Spleen (tissue), 11 donors: ENCODE data around the gene CUX1. TPM values are rescaled to one million over a fixed set of nuclear protein-coding genes. Genes with fewer than 3 reads are reported as not detected.

Experiments
- DNase-seq: peaks from one replicate; pipeline ENCODE4 v3.0.0-alpha.2; 2020
- H3K27ac ChIP-seq, 8 donors: fragments of 200-600 bp; sonication (generic) in 7 of 8; 1 replicate in 4 of 8; 2 replicates in 4 of 8; pipeline versions ENCODE4 v1.5.0 to v1.8.0; 2016 to 2021; ENCODE audit warnings: inconsistent platforms in 4 of 8, mild to moderate bottlenecking in 4 of 8, moderate library complexity in 1 of 8
- H3K27me3 ChIP-seq, 7 donors: fragments of 200-600 bp; sonication (generic) in 6 of 7; replicated peaks in 1 of 7; 1 replicate in 4 of 7; 2 replicates in 3 of 7; pipeline versions ENCODE4 v1.5.0 to v1.8.0; 2016 to 2021; ENCODE audit warnings: inconsistent platforms in 3 of 7, mild to moderate bottlenecking in 1 of 7
- H3K36me3 ChIP-seq, 6 donors: fragments of 200-600 bp; sonication (generic) in 5 of 6; 1 replicate in 4 of 6; 2 replicates in 2 of 6; pipeline versions ENCODE4 v1.5.0 to v1.8.0; 2016 to 2021; ENCODE audit warnings: inconsistent platforms in 2 of 6
- H3K4me1 ChIP-seq, 6 donors: fragments of 200-600 bp; sonication (generic) in 5 of 6; 1 replicate in 3 of 6; 2 replicates in 3 of 6; pipeline versions ENCODE4 v1.5.0 to v1.8.0; 2016 to 2021; ENCODE audit warnings: inconsistent platforms in 3 of 6
- H3K4me3 ChIP-seq, 8 donors: fragments of 200-600 bp; sonication (generic) in 7 of 8; 1 replicate in 4 of 8; 2 replicates in 4 of 8; pipeline versions ENCODE4 v1.5.0 to v1.8.0; 2016 to 2021; ENCODE audit warnings: inconsistent platforms in 4 of 8, mild to moderate bottlenecking in 4 of 8, moderate library complexity in 2 of 8
- H3K9me3 ChIP-seq, 8 donors: fragments of 200-600 bp; sonication (generic) in 7 of 8; 1 replicate in 4 of 8; 2 replicates in 4 of 8; pipeline versions ENCODE4 v1.5.0 to v1.8.0; 2016 to 2021; ENCODE audit warnings: inconsistent platforms in 4 of 8
- CTCF ChIP-seq, 11 experiments: fragments of 200-600 bp in 7 of 11; fragments of 450-650 bp in 4 of 11; sonication (generic) in 4 of 11; IDR thresholded peaks in 8 of 11; conservative IDR thresholded peaks in 3 of 11; 1 replicate in 7 of 11; 2 replicates in 4 of 11; pipeline versions ENCODE4 v1.4.0 to v1.8.0; 2016 to 2021; ENCODE audit warnings: antibody characterized with exemption in 11 of 11, inconsistent platforms in 4 of 11, mild to moderate bottlenecking in 1 of 11
- POLR2A ChIP-seq, 3 donors: fragments of 450-650 bp; IDR thresholded peaks; one replicate each; pipeline ENCODE4 v1.5.1; 2017; ENCODE audit warnings: antibody characterized with exemption in 3 of 3, mild to moderate bottlenecking in 1 of 3
- POLR2AphosphoS5 ChIP-seq, 3 donors: sonication (generic); formaldehyde crosslinking; IDR thresholded peaks; one replicate each; pipeline ENCODE4 v1.5.1; 2017; ENCODE audit warnings: antibody characterized with exemption in 3 of 3
- WGBS, 5 donors: extraction: QIAGEN DNeasy Blood & Tissue Kit in 3 of 5; methylation state at CpG; one replicate each; pipeline versions ENCODE4 v1.1.5 to v1.1.7; 2013 to 2018; 5-methylcytosine and 5-hydroxymethylcytosine counted together
- intact Hi-C: fragments of 100-400 bp; cut with DNase I; formaldehyde crosslinking; loops from one replicate; pipeline ENCODE4 v1.15.0; 2023; ENCODE audit warnings: low total_unique reads
- polyA plus RNA-seq, 3 donors: library from polyadenylated mRNA; stranded (reverse); fragments of 200-250 nt; gene quantifications; one replicate each; pipeline ENCODE4 v1.2.1, GENCODE V29; 2013
- total RNA-seq, 7 donors: library from RNA; depleted of rRNA in 3 of 7; stranded (reverse); fragments of >200 nt in 3 of 7; fragmentation: NEBNext Ultra II Directional in 4 of 7; extraction: Animal tissue kit (Norgen Biotek cat#: 25700) in 4 of 7; gene quantifications; one replicate each; pipeline versions ENCODE4 v1.1.0 to v1.2.1, GENCODE V29; 2016 to 2021
- donor health status: healthy with polysubstance abuse.
- donor health status: DM: no; HTN: no; CAD: no; lungs with moderate emphysema.
- donor health status: DM: no; HTN: no; CAD: no.
- donor health status: Bipolar disorder and iron deficiency.
- donor health status: healthy.
- donor health status: DM: no; HTN: no; CAD: no.
- donor health status: DM: yes; HTN: yes; CAD: no.

CUX1 gene
- total and polyA plus RNA-seq, 10 donors, result 9.1 to 95.8 (median 61.9) TPM

DNA sequence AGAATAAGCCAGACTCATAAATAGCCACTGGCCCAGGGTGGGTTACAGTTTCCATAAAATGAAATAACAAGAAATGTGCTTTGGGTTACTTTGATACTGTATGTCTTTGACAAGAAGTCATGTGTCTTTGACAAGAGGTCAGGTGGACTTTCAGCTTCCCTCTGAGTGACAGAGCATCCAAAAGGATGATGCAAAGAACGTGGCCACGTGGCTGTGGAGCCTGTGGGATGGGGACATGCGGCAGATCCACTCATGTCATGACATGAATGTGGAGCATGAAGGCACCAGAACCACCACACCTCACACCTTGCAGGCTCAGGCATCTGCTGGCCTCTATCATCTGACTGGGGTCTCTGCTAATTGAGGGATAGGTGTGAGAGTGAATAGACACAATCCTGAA lies 37.1 kb upstream of the CUX1 start:
- Histone ChIP-seq H3K4me3 (no peak overlapping the region), H3K4me1 (peaks cover 0 to 17% (median 8%) of the 10 kb centered on the region in 6 donors), H3K9me3 (no peaks in the 10 kb centered on the region), H3K27ac (no peak overlapping the region), H3K36me3 (no peaks in the 10 kb centered on the region), H3K27me3 (peaks cover 0 to 13% (median 0%) of the 10 kb centered on the region in 7 donors)
- intact Hi-C loops, result no loop called here
- DNase-seq, result no peak
- 66 to 92% (median 71%) methylated on average over 3 of the region's 3 CpGs for WGBS, 5 donors
- no peak for TF ChIP-seq POLR2AphosphoS5 (IDR thresholded peaks at IDR 0.05)
- no peak for TF ChIP-seq POLR2A (IDR thresholded peaks at IDR 0.05)
- no peak for TF ChIP-seq CTCF (IDR thresholded peaks at IDR 0.05 in 8 of 11, conservative IDR thresholded peaks at IDR 0.05 in 3 of 11)

DNA sequence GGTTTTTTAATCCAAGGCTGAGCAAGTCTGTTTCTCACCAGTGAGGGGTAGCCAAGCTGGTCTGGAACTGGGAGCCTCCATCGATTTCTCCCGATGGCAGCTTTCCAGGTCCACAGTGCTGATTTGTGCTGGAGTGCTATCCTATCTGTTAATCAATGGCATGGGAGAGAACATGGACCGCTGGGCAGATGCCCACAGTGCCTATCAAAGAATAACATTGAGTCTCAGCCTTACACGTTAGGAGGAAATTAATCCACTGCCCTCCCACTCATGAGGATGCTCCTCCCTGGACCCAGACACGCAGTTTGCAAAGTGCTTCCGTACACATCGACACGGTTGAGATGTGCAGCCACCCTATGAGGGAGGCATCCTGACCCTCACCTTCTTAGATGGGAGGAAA lies 36.0 kb upstream of the CUX1 start:
- no peak overlapping the region for H3K4me3 ChIP-seq
- no peaks in the 10 kb centered on the region for H3K36me3 ChIP-seq
- TF ChIP-seq POLR2A (IDR thresholded peaks at IDR 0.05), result no peak
- TF ChIP-seq POLR2AphosphoS5 (IDR thresholded peaks at IDR 0.05), result no peak
- TF ChIP-seq CTCF (IDR thresholded peaks at IDR 0.05 in 8 of 11, conservative IDR thresholded peaks at IDR 0.05 in 3 of 11), result no peak
- peaks cover 0 to 13% (median 0%) of the 10 kb centered on the region in 7 donors for H3K27me3 ChIP-seq
- no peaks in the 10 kb centered on the region for H3K9me3 ChIP-seq
- no peak for DNase-seq
- peaks cover 0 to 17% (median 8%) of the 10 kb centered on the region in 6 donors for H3K4me1 ChIP-seq
- intact Hi-C loops, result no loop called here
- no peak overlapping the region for H3K27ac ChIP-seq
- WGBS, 5 donors, result 82 to 88% (median 86%) methylated on average over 7 to 8 of the region's 8 CpGs

- no peak for DNase-seq
- Histone ChIP-seq H3K27me3 (peaks cover 0 to 8% (median 0%) of the 10 kb centered on the region in 7 donors), H3K27ac (no peak overlapping the region), H3K9me3 (no peaks in the 10 kb centered on the region), H3K36me3 (no peaks in the 10 kb centered on the region), H3K4me3 (no peak overlapping the region), H3K4me1 (peaks cover 0 to 17% (median 8%) of the 10 kb centered on the region in 6 donors)
- TF ChIP-seq POLR2AphosphoS5 (IDR thresholded peaks at IDR 0.05), result no peak
- TF ChIP-seq CTCF (IDR thresholded peaks at IDR 0.05 in 8 of 11, conservative IDR thresholded peaks at IDR 0.05 in 3 of 11), result no peak
- no peak for TF ChIP-seq POLR2A (IDR thresholded peaks at IDR 0.05)
- WGBS, 5 donors, result 67 to 94% (median 87%) methylated on average over 3 of the region's 3 CpGs
- intact Hi-C loops, result no loop called here
These were observed 35.0 kb upstream of the CUX1 start for GRCh38 chr7:101782476-101782875.

GRCh38 chr7:101782896-101783295 lies 34.5 kb upstream of the CUX1 start:
- Histone ChIP-seq H3K4me1 (peaks cover 0 to 17% (median 8%) of the 10 kb centered on the region in 6 donors), H3K27me3 (peaks cover 0 to 7% (median 0%) of the 10 kb centered on the region in 7 donors), H3K4me3 (no peak overlapping the region), H3K36me3 (no peaks in the 10 kb centered on the region), H3K27ac (no peak overlapping the region), H3K9me3 (no peaks in the 10 kb centered on the region)
- DNase-seq, result no peak
- TF ChIP-seq POLR2A (IDR thresholded peaks at IDR 0.05) (no peak), POLR2AphosphoS5 (IDR thresholded peaks at IDR 0.05) (no peak), CTCF (IDR thresholded peaks at IDR 0.05 in 8 of 11, conservative IDR thresholded peaks at IDR 0.05 in 3 of 11) (no peak)
- intact Hi-C loops, result no loop called here
- 80 to 96% (median 89%) methylated on average over 3 of the region's 3 CpGs for WGBS, 5 donors
